Prostate gland (tissue), 2 donors: ENCODE results near the gene COL2A1.

Source experiments
- CTCF ChIP-seq, 4 experiments: fragments of 200-600 bp in 2 of 4; fragments of 450-650 bp in 2 of 4; sonication (generic) in 2 of 4; IDR thresholded peaks; 1 replicate in 3 of 4; 2 replicates in 1 of 4; pipeline ENCODE4 v1.5.1; 2016 to 2019; ENCODE audit warnings: antibody characterized with exemption in 4 of 4, mild to moderate bottlenecking in 2 of 4, moderate library complexity in 2 of 4
- POLR2A ChIP-seq: fragments of 450-650 bp; IDR thresholded peaks from one replicate; pipeline ENCODE4 v1.6.1; 2016; ENCODE audit warnings: antibody characterized with exemption, mild to moderate bottlenecking
- POLR2AphosphoS5 ChIP-seq: sonication (generic); formaldehyde crosslinking; IDR thresholded peaks from one replicate; pipeline ENCODE4 v1.6.1; 2017; ENCODE audit warnings: antibody characterized with exemption

GRCh38 chr12:48019639-48020265 lies 15.5 kb upstream of the COL2A1 start:
- TF ChIP-seq CTCF (IDR thresholded peaks at IDR 0.05) (no peak), POLR2AphosphoS5 (no peak), POLR2A (no peak)
